Tibial nerve (tissue), 4 donors: ENCODE measurements around the gene UCP2.

Experiments used
- CTCF ChIP-seq, 5 experiments: fragments of 200-600 bp in 3 of 5; fragments of 450-650 bp in 2 of 5; sonication (generic) in 3 of 5; IDR thresholded peaks; one replicate each; pipeline ENCODE4 v1.5.1; 2016 to 2019; ENCODE audit warnings: antibody characterized with exemption in 5 of 5, mild to moderate bottlenecking in 3 of 5, moderate library complexity in 2 of 5
- EP300 ChIP-seq, 2 donors: sonication (generic); formaldehyde crosslinking; IDR thresholded peaks; one replicate each; pipeline ENCODE4 v1.6.1; 2017; ENCODE audit warnings: antibody characterized with exemption in 2 of 2, mild to moderate bottlenecking in 1 of 2

DNA sequence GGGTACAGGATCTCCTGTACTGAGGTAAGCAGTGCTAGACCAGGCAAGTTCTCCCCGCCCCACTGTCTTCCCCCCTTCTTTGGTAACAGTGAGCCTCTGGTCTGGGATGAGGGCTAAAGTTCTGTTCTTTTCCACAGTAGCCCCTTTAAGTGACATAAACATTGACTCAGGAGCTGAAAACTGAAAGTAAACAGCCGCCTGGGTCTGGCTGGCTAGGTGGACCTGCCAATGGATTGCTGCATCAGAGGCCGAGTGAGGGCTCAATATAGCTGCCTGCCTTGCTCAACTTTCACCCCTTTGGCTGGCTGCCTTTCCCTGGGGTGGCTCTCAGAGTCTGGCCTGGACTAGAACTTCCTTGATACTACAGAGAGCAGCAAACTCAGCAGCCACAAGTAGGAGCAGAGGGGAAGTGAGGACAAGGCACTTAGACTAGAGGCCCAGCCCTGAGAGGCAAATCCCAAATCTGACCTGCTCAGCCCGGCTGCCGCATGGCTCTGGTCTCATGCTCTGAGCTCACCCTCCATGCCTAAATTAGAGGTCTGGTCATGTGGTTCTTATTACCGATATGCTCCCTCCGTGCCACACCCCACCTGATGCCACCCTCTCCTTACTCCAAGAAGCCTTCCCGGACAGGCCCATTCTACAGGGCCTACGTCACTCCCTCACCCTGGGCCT lies 35.8 kb upstream of the UCP2 start:
- TF ChIP-seq CTCF (IDR thresholded peaks at IDR 0.05) (no peak), EP300 (IDR thresholded peaks at IDR 0.05) (peak; percentile 9 to 82)
